Heart right ventricle (tissue), 16 donors: Measurements from ENCODE around the gene MROH7. TPM values are rescaled to one million over a fixed set of nuclear protein-coding genes. Genes with fewer than 3 reads are reported as not detected.

Source experiments
- ATAC-seq, 8 donors: fragments of 200-7000 bp; cut with Tn5 transposase; one replicate each; pipeline ENCODE4 v1.9.1; 2020; ENCODE audit warnings: mild to moderate bottlenecking in 8 of 8, moderate library complexity in 8 of 8, moderate number of reproducible peaks in 1 of 8
- DNase-seq, 2 donors: peaks; one replicate each; pipeline ENCODE4 v3.0.0-alpha.2; 2020
- H3K27ac ChIP-seq, 10 donors: fragments of 200-600 bp; sonication (generic) in 2 of 10; one replicate each; pipeline versions ENCODE4 v1.5.0 to v1.8.0; 2020 to 2022; ENCODE audit warnings: mild to moderate bottlenecking in 3 of 10
- H3K27me3 ChIP-seq, 7 donors: fragments of 200-600 bp; one replicate each; pipeline ENCODE4 v1.8.0; 2021 to 2022; ENCODE audit warnings: mild to moderate bottlenecking in 2 of 7
- H3K36me3 ChIP-seq, 9 donors: fragments of 200-600 bp; sonication (generic) in 1 of 9; one replicate each; pipeline versions ENCODE4 v1.5.0 to v1.8.0; 2020 to 2022; ENCODE audit warnings: mild to moderate bottlenecking in 2 of 9
- H3K4me1 ChIP-seq, 9 donors: fragments of 200-600 bp; sonication (generic) in 1 of 9; one replicate each; pipeline versions ENCODE4 v1.5.0 to v1.8.0; 2020 to 2022; ENCODE audit warnings: mild to moderate bottlenecking in 4 of 9
- H3K4me3 ChIP-seq, 10 donors: fragments of 200-600 bp; sonication (generic) in 2 of 10; one replicate each; pipeline versions ENCODE4 v1.5.0 to v1.8.0; 2020 to 2022; ENCODE audit warnings: mild to moderate bottlenecking in 7 of 10, moderate library complexity in 2 of 10
- H3K9me3 ChIP-seq, 11 donors: fragments of 200-600 bp in 10 of 11; sonication (generic) in 2 of 11; one replicate each; pipeline versions ENCODE4 v1.5.0 to v1.8.0; 2013 to 2022; ENCODE audit warnings: mild to moderate bottlenecking in 2 of 11, control low read depth in 1 of 11, moderate library complexity in 1 of 11
- WGBS, 2 donors: extraction: QIAGEN DNeasy Blood & Tissue Kit; methylation state at CpG; one replicate each; pipeline ENCODE4 v1.1.7; 2013; ENCODE audit warnings: inconsistent platforms in 1 of 2; 5-methylcytosine and 5-hydroxymethylcytosine counted together
- intact Hi-C, 10 donors: fragments of 100-400 bp; cut with DNase I; formaldehyde crosslinking; loops; one replicate each; pipeline versions ENCODE4 v1.11.1 to v1.14.2; 2022
- polyA plus RNA-seq, 2 donors: library from polyadenylated mRNA; stranded (reverse); fragments of 200-250 nt; gene quantifications; one replicate each; pipeline ENCODE4 v1.2.3, GENCODE V29; 2013
- total RNA-seq, 10 donors: library from RNA; stranded (reverse); fragmentation: NEBNext Ultra II Directional in 3 of 10; extraction: Animal tissue kit (Norgen Biotek cat#: 25700) in 3 of 10; gene quantifications; one replicate each; pipeline versions ENCODE4 v1.2.1 to v1.2.4, GENCODE V29; 2021 to 2023
- TF ChIP-seq, protein P1 (sequence below), 9 donors: fragments of 200-600 bp; sonication (generic) in 2 of 9; IDR thresholded peaks; one replicate each; pipeline versions ENCODE4 v1.5.0 to v1.8.0; 2021 to 2022; ENCODE audit warnings: antibody characterized with exemption in 9 of 9, mild to moderate bottlenecking in 5 of 9, moderate library complexity in 1 of 9
- donor health status: Arrhythmogenic right ventricular cardiomyopathy.
- donor health status: ischemic (EF 13 %, LVEDD 7.1; RV severe dilation, severe dysfunction).
- donor health status: healthy with polysubstance abuse.
- donor health status: DM: no; HTN: yes; CAD: no.
- donor health status: DM: no; HTN: no; CAD: no.
- donor health status: ischemic (EF 25% LVEDD 6.9; RV normal size, moderate dysfunction).
- donor health status: ischemic (EF 25% LVEDD 5.7; RV mildly dilated, moderate dysfunction).
- donor health status: healthy.
- donor health status: DM: yes; HTN: yes; CAD: no.
- donor health status: Ischemic cardiomyopathy.
- donor health status: ischemic (EF 35%, LVEDD 5.7; RV mildly dilated, moderate dysfunction).
- donor health status: nonischemic (EF 11% LVEDD 7.7; RV severe dilation, severe dysfunction).
- donor health status: DM: yes; HTN: yes; CAD: no.
- donor health status: PGD.
- donor health status: ischemic (EF 29% LVEDD 5.4; RV normal size, mild dysfunction).
- donor health status: nonischemic (EF 23%, LVEDD 6.1; RV moderate dilation, normal function).

Gene MROH7
- total and polyA plus RNA-seq, 12 donors: 2.1 to 25.8 (median 12.8) TPM

DNA sequence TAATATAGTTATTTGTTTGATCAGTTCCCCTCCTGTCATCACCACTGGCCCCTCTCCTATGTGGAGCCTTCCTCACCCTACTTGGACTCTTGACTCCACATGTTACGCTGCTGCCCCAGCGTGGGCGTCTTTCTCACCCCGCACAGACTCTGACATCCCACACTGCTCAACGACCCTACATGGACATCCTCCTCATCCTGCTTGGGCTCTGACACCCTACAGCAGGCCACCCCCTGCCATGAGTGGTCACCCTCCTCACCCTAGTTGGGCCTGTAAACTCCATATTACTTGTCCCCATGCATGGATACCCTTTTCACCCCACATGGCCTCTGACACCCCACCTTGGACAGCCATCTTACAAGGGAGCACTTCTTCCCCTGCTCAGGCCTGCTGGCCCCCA lies 95.1 kb downstream of the MROH7 start:
- H3K4me1 ChIP-seq: no peaks in the 10 kb centered on the region
- intact Hi-C loops: no loop called here

DNA sequence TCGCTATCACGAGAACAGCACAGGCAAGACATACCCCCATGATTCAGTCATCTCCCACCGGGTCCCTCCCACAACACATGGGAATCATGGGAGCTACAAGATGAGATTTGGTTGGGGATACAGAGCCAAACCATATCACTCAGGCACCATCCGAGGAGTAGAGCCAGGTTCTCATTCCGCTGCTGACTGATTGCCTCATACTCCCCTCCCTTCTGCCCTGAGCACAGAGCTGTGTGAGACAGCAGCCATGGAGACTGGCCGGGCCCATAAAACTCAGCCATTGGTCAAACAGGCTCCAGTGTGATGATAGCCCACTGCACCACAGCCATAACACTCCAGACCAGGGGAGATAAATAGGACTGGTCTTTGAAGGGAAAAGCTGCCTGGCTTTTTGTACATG lies 96.7 kb downstream of the MROH7 start:
- no peaks in the 10 kb centered on the region for H3K27me3 ChIP-seq
- peaks cover 0 to 100% (median 76%) of the 10 kb centered on the region in 9 donors for H3K36me3 ChIP-seq
- TF ChIP-seq, protein P1, sequence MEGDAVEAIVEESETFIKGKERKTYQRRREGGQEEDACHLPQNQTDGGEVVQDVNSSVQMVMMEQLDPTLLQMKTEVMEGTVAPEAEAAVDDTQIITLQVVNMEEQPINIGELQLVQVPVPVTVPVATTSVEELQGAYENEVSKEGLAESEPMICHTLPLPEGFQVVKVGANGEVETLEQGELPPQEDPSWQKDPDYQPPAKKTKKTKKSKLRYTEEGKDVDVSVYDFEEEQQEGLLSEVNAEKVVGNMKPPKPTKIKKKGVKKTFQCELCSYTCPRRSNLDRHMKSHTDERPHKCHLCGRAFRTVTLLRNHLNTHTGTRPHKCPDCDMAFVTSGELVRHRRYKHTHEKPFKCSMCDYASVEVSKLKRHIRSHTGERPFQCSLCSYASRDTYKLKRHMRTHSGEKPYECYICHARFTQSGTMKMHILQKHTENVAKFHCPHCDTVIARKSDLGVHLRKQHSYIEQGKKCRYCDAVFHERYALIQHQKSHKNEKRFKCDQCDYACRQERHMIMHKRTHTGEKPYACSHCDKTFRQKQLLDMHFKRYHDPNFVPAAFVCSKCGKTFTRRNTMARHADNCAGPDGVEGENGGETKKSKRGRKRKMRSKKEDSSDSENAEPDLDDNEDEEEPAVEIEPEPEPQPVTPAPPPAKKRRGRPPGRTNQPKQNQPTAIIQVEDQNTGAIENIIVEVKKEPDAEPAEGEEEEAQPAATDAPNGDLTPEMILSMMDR (IDR thresholded peaks at IDR 0.05): no peak
- no peaks in the 10 kb centered on the region for H3K4me1 ChIP-seq
- no peak overlapping the region for H3K27ac ChIP-seq
- WGBS, 2 donors: 83 to 85% methylated on average over 6 of the region's 6 CpGs
- H3K4me3 ChIP-seq: no peak overlapping the region
- intact Hi-C loops: no loop called here
- no peaks in the 10 kb centered on the region for H3K9me3 ChIP-seq
- DNase-seq (no peak), ATAC-seq (no peak)

More for the DNA sequence above, 95.1 kb downstream of the MROH7 start:
- no peaks in the 10 kb centered on the region for H3K27me3 ChIP-seq
- H3K4me3 ChIP-seq: no peak overlapping the region
- WGBS, 2 donors: 95 to 96% methylated on average over 5 of the region's 5 CpGs
- peaks cover 0 to 100% (median 72%) of the 10 kb centered on the region in 9 donors for H3K36me3 ChIP-seq
- DNase-seq (no peak), ATAC-seq (no peak)
- TF ChIP-seq, protein P1 (IDR thresholded peaks at IDR 0.05): no peak
- H3K9me3 ChIP-seq: no peaks in the 10 kb centered on the region
- H3K27ac ChIP-seq: no peak overlapping the region

DNA sequence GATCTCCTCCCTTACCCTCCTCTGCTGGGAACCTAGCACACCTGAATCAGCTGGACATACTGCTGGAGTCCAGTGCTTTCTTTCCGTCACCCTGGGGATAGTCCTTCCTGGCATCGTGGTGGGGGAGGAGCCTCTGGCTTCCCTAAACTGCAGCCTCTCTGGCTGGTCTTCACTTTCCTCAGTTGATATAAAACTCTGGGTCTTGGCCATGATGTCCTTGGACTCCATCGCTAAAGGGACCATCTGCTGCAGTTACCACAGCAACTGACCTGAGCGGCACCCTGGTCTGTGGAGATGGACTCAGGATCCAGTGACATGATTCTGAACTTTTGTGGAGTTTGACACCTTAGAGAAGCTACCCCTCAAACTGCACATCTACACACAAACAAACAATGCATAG lies 99.9 kb downstream of the MROH7 start:
- Histone ChIP-seq H3K27me3 (no peaks in the 10 kb centered on the region), H3K36me3 (peaks cover 0 to 74% (median 54%) of the 10 kb centered on the region in 9 donors), H3K4me1 (no peaks in the 10 kb centered on the region), H3K4me3 (no peak overlapping the region), H3K27ac (no peak overlapping the region), H3K9me3 (no peaks in the 10 kb centered on the region)
- intact Hi-C loops: no loop called here
- DNase-seq (no peak), ATAC-seq (no peak)
- WGBS, 2 donors: 87 to 92% methylated on average over 4 of the region's 4 CpGs
- TF ChIP-seq, protein P1 (IDR thresholded peaks at IDR 0.05): no peak

DNA sequence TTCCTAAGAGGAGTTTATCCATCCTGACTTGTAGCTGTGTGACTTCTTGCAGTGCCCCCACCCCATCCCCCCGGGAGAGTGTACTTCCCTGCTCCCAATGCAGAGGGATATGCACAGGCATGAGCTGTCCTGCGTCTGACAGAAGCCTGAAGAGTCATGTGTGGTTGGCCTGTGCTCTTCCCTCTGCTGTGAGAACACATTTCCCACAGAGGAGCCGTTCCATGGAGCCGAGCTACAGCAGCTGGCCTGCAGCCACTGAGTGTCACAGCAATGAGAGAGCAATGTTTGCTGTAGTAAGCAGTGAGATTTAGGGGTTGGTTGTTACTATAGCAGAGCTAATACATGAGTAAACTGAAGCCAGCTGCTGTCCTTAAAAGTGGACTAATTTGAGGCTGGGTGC lies 100.7 kb downstream of the MROH7 start:
- ATAC-seq: peak in 5 of 8 donors; percentile 29 to 68 (median 59)
- Histone ChIP-seq H3K4me3 (no peak overlapping the region), H3K27me3 (no peaks in the 10 kb centered on the region), H3K4me1 (no peaks in the 10 kb centered on the region), H3K36me3 (peaks cover 0 to 66% (median 47%) of the 10 kb centered on the region in 9 donors), H3K27ac (peak overlapping the region in 2 of 10 donors; percentile 28 to 49), H3K9me3 (no peaks in the 10 kb centered on the region)
- peak in 1 of 2 donors; percentile 13 for DNase-seq
- TF ChIP-seq, protein P1 (IDR thresholded peaks at IDR 0.05): no peak
- 57 to 58% methylated on average over 4 of the region's 4 CpGs for WGBS, 2 donors
- intact Hi-C loops: no loop called here
